Fibroblast of skin of left biceps (primary cell): ENCODE results near the gene FOXF1.

Source experiments
- DNase-seq, 2 experiments: peaks; one replicate each; pipeline ENCODE4 v3.0.0-alpha.2; 2013; ENCODE audit warnings: low read depth in 2 of 2

The FOXF1 gene

DNA sequence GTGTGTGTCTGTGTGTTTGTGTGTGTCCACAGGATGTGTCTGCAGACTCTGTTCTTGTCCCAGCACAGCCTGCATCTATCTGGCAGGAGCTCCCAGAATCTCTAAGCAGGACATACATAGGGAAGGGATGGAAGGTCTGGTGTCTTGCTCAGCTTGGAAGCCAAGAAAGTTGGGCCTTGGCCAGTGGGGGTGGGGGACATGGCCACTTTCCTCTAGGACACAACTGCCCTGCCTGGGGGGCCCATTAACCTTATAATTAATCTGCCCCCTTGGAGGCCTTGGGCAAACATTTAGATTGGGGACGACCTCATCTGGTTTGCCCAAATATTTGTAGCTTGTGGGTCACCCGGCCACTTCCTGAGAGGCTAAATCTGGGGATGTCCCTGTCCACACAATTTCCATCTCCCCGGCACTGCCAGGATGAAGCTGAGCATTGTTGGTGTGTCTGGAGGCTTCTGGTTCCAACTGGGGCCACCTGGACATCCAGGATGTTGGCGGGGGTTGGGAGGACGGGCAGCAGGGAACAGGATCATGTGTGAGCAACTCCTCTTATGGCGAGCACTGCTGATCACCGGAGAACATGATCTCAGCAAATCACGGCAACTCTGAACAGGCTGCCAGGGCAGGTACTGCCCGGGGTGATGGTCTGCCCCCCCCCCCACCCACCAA is 17.2 kb upstream of the FOXF1 start:
- DNase-seq = no peak

DNA sequence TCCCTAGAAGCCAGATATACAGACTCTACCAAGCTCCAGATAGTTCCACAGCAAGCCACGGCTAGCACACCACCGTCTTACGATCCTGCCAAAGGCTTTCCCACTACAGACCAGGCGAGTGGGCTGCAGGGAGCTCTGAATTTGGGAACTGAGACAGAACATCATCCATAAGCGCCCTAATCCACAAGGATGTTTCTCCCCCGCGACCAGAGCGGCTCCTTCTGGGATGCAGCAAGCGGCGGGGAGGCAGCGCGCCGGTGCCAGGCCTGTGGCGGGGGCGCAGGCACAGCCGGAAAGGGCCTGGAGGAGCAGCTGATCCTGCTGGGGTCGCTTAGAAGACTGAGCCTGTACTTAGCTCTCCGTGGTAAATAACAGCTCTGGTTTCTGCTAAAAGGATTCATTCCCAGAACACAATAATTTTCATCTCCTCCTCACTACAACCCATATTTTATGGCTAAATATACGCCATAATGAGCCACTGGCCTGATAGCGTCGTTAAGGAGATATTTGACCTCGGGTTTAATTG is 16.2 kb upstream of the FOXF1 start:
- DNase-seq = no peak

DNA sequence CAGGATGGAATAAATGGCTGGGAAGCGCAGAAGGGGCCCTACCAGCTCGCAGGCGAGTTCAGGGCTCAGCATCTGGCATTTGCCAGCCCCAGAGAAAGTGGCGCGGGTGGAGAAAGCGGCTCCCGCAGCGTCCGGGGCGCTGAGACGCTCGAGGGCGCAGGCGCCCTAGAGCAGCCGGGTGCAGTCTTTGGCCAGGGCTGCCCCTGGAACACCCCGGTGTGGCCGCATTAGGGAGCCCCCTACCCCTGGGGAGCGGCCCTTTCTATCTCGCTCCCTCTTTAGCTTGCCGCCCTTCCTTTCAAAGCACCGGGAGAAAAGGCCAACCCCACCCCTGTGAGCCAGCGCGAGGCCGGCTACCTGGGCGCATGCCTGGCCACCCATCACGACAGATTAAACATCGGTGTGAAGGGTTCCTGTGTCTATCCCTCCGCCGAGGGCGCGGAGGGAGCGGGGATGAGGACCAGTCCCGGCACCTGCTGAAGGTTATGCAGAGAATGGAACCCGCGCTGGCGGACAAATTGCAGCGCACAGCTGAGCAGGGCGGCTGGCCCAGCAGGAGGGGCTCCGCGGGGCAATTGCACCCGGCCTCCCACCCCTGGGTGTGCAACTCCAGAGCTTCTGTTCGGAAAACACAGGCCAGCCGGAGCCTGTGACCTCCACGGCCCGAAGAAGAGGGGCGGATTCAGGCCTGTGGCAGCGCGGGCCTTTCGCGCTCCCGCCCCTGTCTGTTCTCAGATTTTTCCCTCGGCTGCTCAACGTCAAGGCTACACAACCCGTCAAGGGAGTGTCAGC is 15.6 kb upstream of the FOXF1 start:
- DNase-seq = no peak

DNA sequence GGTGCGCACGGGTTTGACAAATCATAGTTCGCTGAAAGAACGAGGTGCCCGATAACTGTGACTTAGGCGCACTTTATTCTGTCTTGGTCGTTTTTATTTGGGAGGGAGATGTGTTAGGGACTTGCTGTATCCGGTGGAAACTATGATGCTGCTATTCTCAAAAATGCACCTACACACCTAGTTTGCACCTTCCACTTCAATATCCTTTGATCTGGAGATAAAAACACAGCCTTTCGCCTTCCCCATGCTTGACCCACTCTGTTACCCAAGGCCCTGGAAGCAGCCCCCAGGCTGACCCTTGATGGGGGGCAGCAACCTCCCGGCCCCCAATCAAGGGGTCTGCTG is 15.0 kb upstream of the FOXF1 start:
- DNase-seq = no peak

DNA sequence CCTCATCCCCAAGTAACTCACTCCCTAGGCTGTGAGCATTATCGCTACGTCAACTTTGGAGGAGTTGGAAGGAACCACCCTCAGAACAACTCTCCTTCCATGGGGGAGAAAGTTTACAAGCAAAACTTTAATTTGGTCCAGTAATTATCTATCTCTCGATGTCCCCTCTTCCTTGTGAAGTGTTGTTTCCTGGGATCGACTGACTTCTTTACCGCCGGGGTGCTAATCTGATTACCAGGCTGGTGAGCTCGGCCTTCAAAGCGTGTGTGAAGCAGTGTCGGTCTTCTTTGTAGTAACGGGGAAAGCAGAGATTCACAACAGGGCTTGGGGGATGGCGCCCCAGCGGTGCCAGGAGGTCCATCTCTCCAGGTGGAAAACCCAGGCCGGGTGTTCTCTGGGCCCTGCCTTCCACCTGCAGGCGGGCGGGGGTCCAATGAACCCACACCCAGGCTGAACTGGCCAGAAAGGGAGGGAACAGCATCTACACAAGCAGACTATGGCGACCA is 14.5 kb upstream of the FOXF1 start:
- no peak for DNase-seq

DNA sequence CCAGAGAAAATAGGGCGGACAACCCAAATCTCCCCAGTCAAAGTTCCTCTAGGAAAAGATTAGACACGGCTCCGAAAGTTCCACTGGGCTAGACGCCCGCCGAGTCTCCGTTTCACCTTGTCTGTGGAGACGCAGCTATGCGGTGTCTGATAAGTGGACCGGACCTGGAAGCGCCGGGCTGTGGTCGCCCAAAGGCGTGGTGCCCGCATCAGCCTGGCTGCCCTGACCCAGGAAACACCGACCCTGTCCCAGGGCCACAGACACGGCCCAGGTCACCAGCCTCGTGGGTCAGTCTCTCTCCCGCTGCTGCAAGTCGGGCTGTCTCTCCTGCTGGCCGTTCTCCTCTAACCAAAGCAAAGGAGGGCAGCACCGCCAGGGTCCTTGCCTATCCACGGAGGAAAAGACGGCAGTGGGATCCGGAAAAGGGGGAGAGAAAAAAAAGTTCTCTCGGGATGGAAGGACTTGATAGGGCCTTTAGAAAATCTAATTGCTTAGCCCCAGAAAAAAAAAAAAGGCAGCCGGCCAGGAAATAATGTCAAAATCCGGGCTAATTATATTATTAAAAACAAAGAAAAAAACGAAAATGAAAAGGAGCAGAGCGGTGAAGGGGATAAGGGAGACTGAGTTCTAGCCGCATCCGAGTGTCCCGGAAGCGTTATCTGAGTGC is 13.9 kb upstream of the FOXF1 start:
- no peak for DNase-seq

DNA sequence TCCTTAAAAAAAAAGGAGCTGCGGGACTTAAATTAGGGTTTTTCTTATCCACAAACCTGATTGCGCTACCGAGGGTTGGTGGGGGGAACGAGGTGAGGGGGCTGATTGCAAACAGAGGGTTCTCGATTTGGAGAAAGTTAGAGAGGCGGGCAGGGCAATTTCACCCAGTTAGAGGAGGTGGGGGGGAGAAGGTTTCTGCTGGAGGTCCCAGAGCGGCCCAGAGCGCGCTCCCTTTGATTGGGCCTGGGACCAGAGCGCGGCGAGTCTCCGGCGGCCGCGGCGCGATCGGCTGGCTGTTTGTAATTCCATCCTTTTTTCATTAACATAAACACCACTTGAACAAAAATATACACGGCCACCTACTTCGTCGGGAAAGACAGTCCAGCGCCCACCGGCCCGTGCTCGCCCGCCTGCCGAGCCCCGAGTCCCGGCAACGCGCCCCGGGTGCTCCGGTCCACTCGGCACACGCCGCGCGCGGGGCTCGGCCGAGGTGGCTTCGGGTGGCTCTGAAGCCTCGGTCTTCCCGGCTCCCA is 13.3 kb upstream of the FOXF1 start:
- DNase-seq = no peak

DNA sequence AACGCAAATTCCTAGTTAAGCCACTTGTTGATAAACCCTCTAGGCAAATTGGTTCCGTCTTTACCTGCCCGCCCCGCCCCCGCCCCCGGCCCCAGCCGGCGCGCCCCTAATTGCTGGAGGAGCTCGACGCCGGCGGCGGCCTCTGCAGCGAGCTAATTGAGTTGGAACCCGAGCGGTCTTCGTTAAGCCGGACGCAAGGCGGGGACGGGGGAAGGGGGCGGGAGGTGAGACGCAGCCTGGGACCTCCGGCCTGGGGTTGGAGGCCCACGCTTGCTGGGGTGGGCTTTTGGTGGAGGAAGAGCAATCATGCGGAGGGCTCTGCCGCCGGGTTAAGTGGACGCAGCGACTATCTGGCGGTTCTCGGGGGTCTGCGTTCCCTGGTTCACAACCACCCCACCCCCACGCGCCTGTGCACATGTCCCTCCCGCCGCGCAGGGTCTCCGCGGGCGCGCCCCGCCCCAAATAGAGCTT is 12.7 kb upstream of the FOXF1 start:
- no peak for DNase-seq

DNA sequence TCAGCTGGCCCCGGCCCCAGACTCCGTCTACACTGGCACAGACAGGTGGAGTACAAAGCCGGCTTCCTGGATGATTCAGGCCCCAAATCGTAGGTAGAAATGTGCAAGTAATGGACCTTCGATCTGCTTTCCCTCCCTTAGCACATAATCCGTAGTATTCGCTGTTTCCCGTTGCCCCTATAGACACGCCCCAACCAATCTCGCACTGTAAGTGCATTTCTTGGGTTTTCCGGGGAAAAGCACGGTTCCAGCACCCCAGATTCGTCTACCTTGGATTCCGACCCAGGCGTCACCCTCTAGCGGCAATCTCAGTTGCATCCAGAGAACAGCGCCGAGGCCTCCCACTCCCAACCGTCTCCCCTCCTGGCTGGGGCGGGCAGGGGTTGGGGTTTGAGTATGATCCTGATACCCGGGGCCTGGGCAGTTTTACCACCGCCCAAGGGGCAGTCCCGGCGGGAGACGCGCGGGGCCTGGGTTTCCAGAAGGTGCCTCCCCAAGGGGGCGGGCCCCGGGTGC is 12.1 kb upstream of the FOXF1 start:
- DNase-seq = no peak

DNA sequence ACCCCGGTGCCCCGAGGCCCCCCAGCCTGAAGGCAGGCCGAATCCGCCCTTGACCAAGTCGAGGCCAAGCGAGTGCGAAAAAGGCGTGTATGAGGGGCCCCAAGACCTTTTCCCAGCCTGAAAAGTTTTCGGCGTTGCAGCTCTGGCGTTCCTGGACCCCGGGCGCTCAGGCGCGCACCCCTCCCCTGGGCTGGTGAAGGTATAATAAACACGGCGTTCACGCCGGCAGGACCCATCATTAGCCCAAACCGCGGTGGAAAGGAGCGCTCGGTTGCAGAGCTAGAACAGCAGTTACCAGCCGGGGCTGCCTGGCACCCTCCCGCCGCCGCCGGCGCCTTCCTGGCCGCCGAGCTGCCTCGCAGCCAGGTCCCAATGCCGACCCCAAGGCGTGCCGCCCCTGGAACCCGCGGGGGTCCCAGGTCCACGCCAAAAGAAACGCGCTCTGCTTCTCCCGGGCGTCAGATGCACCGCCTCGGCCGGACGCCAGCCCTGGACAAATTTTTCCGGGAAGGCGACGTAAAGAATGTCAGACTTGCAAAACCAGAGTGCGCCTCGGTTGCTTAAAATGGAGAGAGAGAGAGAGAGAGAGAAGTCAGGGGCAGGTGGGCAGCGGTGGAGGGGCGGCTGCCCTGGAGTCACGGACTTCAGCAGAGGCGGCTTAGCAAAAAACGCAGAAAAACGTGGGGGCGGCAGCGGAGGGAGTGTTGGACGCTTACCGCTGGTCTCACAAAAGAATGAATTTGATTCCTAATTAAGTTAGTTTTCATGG is 11.5 kb upstream of the FOXF1 start:
- DNase-seq = no peak

DNA sequence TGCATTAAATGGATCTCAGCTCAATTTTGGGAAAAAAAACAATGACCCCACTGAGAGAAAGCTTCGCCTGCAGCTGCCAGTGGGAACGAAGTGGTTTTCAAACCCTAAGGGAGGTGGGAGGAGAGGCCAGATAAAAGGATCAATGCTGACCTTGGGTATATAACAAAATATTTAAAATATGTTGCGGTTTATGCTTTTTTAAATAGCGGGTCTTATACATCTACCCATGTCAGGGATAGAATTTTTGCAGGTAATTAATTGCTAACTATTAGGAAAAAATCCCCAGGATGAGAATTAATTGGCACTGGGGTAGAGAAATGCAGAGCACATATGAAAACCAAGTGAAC is 10.9 kb upstream of the FOXF1 start:
- DNase-seq = no peak

DNA sequence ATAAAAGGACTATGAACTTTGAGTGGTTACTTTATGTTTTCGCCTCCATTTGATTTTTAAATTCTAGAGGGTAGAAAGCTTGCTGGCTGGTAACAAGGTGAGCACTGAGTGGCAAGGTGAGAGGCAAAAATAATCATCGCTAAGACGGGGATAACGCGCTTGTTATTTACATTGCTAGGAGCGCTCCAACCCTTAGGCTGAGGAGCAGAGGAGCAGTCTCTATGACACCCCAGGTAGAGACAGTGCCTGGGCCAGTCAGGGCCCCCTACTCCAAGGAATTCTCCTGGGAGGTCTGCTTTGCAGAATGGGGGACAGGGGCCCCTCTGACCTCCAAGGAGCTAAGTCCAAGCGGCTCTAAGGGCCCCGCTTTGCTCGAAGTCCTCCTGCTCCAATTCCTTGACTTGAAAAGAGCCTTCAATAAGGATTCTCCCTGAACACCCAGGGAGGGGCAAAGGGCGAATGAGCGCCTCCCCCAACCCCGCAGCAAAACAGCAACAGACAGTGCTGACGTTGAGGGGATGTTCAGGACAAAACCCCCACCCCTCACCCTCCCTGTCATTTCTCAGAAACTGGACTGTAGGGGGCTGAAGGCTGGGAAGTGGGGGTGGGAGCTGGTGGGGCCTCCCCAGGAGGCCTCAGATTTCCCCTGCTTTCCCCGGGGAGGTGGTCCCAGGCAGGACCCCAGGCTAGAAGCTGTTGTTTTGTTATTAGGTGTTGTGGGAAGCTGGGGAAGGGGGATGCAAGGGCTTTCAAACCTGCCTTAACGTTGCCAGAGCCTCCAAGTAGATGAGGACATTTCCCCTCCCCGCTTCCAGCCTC is 10.2 kb upstream of the FOXF1 start:
- no peak for DNase-seq

DNA sequence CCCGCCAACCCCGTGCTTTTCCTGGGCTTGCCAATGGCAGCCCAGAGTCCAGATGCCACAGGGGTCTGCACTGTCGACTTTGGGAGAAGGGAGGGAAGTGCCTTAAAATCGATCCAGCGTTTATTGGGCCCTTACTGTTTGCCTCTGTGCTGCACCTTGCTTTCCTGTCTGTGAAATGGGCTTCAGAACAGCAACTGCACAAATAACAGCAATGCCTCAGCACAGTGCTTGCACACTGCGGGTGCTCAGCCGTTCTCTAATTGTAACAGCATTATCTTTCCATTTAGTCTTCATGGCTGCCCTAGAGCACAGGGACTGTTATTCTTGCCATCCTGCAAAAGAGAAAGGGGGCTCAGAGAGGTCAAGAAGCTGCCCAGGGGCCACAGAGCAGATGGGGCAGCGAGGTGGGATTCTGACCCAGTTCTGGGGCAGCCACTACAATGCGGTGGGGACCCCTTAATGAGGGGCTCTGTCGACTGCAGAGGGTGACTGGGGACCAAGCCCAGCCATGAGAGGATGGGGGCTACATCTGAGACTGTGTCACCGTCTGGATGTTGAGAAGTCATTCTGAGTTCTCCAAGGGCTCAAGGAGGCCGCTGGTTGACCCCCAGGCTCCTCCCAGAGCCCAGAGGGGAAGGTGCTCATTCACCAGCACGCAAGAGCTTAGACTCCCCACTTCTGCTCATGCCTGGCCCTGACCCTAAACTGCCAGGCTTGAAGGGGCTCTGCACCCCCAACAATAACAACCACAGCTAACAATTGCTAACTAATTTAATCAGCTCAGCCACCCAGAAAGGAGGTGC is 9.4 kb upstream of the FOXF1 start:
- no peak for DNase-seq

DNA sequence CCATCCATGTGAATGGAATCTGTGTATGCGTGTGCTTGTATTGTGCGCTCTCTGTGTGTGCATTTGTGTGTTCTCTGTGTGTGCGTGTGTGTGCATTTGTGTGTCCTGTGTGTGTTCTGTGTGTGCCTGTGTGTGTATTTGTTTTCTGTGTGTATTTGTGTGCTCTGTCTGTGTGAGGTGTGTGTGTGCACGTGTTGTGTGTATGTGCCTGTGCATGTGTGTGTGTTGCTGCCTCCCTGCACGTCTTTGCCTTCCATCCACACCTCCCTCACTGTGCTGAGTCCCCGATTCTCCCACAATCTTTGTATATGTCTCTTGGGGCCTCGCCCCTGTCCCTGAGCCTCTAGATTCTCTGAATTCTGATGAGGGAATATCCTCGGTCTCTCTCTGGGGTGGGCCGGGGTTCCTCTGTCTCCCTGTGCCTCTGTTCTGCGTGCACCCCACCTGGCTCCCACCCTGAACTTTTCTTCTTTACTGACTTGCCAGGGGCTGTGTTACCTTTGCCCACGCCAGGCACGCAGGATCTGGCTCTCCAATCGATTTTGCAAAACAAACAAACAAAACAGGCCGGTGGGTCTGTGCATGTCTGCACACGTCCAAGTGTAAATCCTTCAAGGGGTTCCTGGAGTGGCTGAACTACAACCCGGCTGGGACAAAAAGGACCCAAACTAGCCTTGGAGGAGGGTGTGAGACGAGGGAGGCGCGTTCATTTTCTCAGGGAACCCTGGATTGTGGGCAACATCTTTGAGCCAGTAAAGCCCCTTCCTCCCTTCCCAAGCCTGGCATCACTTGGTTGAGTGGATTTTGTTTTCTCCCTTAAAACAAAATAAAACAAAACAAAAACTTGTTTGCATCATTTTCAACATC is 8.1 kb upstream of the FOXF1 start:
- no peak for DNase-seq

DNA sequence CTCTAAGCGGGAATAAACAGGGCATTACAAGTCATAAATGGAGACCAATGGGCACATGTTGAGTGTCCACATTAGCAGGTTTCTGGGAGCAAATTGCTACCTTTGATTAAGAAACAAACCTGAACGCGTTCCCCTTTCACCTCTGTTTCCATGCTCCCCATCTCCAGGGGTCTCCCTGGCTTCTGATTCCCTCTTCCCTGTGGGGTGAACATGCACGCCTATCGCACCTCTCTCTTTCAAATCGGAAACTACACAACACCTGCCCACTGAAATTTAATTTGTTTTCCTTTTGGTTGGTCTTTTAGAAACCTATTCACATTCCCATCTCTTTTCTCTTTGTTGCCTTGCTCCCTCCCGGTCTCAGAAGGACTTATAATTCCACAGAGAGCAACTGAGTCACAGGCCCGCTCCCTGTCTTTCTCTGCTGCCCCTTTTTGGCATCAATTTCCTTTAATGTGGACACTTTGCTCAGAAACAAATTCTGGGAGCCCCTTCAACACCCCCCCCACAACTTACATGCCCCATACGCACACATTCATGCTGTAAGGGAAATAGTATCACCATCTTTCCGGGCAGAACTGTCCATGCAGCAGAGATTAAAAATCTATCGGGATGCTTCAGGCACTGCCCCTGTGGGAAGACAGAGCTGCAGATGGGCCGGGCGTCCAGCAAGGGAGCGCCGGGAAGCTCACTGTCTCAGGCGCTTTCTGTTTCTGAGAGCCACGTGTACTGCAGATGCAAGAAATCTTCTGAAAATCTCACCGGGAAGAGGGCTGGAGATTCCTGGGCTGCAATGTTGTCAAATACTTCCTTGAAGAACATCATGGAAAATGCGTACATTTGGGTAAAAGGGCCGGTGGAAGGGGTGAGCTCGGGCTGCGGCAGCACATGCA is 7.2 kb upstream of the FOXF1 start:
- no peak for DNase-seq

DNA sequence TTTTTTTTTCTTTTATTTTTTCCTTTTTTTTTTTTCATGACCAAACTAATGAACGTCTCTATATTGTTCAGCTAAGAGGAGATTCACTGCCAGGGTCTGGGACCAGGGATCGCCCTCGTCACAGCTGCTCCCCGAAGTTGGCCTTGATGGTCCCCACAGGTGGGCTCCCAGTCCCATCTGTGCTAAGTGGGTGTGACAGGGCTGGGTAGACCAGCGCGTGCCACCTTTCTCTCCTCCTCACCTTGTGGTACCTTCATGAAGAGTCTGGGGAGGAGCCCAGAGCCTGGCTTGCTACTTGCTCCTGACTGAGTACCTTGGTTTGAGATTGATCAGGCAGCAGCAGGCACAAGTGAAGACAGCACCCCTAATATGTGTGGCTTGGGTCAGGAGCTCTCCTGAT is 6.5 kb upstream of the FOXF1 start:
- DNase-seq = no peak

DNA sequence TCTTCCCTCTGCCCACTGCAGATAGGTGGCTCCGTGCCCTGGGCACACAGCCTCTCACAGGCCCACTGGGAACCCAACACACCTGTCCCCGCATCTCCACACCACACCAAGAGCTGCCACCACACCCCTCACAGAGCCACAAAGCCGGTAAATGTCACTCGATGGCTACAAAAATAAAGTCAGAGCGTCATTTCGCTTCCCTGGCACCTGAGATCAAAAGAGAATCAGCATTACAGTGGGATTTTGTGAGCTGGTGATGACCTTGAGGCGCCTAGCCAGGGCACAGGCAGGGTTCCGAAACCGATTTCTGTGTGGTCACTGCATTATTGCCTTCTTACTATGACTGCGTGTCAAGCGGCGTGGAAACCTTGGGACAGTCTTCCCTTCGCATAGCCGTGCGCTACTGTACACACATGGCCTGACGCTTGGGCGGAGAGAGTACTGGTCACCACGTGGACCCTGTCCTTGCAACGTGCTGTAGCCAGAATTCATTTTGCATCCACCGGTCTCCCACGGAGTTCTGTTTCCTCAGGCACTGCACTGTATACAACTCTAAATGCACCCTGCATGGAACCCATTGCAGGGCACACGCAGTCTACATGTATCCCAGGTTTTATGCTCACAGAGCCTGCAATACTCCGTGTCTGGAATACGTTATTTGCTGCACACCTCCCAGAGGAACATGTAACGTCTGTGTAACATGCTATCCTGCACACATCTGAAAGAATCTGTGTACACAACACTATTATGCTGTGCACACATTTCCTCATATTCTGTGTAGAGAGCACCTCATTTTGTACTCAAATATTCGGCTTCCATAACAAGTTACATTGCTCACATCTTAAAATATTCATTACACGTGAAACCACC is 5.8 kb upstream of the FOXF1 start:
- DNase-seq = no peak
